A673 (cell line): Measurements from ENCODE around the gene RGS7.

ENCODE experiments used
- CTCF ChIP-seq: fragments of 300-800, 200-600 bp; sonication (generic); conservative IDR thresholded peaks from 2 replicates; pipeline ENCODE4 v1.5.1; 2017; ENCODE audit warnings: low read depth, mild to moderate bottlenecking, antibody characterized with exemption, low read length, moderate library complexity, mixed read lengths
- EZH2 ChIP-seq: fragments of 200-600 bp; sonication (generic); IDR thresholded peaks from 2 replicates; pipeline ENCODE4 v1.6.1; 2017; ENCODE audit warnings: borderline replicate concordance, low read depth, mild to moderate bottlenecking, mixed read lengths, antibody characterized with exemption, low read length; ENCODE audit not compliant: poor library complexity, severe bottlenecking

GRCh38 chr1:241081473-241081872, 275.5 kb downstream of the RGS7 start:
- TF ChIP-seq CTCF: no peak
- no peak for TF ChIP-seq EZH2
